HCT116 (cell line): ENCODE measurements around the gene ANGPTL1. TPM values are rescaled to one million over a fixed set of nuclear protein-coding genes. Genes with fewer than 3 reads are reported as not detected.

Experiments used
- ATAC-seq: fragments of 200-7000 bp; cut with Tn5 transposase; 2 replicates; pipeline ENCODE4 v1.9.1; 2020; ENCODE audit warnings: mild to moderate bottlenecking, moderate library complexity
- BruUV-seq: library from RNA; stranded (reverse); fragments of 400-500 nt; replicated peaks from 2 replicates; lab custom pipeline; 2021; lab: Mats Ljungman, UMichigan
- CTCF ChIA-PET: fragments of 300-600 bp; sonication (Branson Sonifier 250); formaldehyde crosslinking; loops from one replicate; lab custom pipeline; 2021; ENCODE audit warnings: antibody characterized with exemption; lab: Charles Lee
- POLR2A ChIA-PET: fragments of 300-600, 350-600 bp; sonication (Branson Sonifier 250); formaldehyde crosslinking; loops from one replicate; lab custom pipeline; 2021; ENCODE audit warnings: antibody characterized with exemption; lab: Charles Lee
- RAD21 ChIA-PET, 2 experiments: fragments of 300-600 bp; sonication (Branson Sonifier 250); formaldehyde crosslinking; loops; one replicate each; lab custom pipeline; 2023; ENCODE audit warnings: low total read pairs in 2 of 2; ENCODE audit not compliant: uncharacterized antibody in 2 of 2, unreplicated experiment in 2 of 2, low non-redundant PET in 1 of 2; lab: Charles Lee
- DNase-seq: peaks from one replicate; pipeline ENCODE4 v3.0.0-alpha.2; 2010; ENCODE audit warnings: low read depth, low spot score
- H2AFZ ChIP-seq: fragments of 200-600 bp; shearing (Covaris generic), sonication (generic); 2 replicates; pipeline ENCODE4 v1.6.1; 2017; ENCODE audit warnings: low read depth, mixed run types, mixed read lengths, antibody characterized with exemption, low read length; ENCODE audit not compliant: poor library complexity, severe bottlenecking
- H3K27ac ChIP-seq: 2 replicates; pipeline ENCODE4 v1.5.1; 2012; ENCODE audit warnings: low read depth, low read length
- H3K27me3 ChIP-seq: fragments of 200-600 bp; sonication (generic); 2 replicates; pipeline ENCODE4 v1.6.1; 2016; ENCODE audit warnings: mixed run types, low read length, mixed read lengths; ENCODE audit not compliant: insufficient read depth
- H3K36me3 ChIP-seq, 2 experiments: fragments of 200-500 bp in 1 of 2; fragments of 200-600 bp in 1 of 2; sonication (Bioruptor generic) in 1 of 2; sonication (generic) in 1 of 2; 2 replicates each; pipeline versions ENCODE4 v1.5.1 to v1.6.1; 2014 to 2016; ENCODE audit warnings: low read length in 2 of 2, inconsistent platforms in 1 of 2, mixed read lengths in 1 of 2, mixed run types in 1 of 2; ENCODE audit not compliant: insufficient read depth in 2 of 2, control insufficient read depth in 1 of 2
- H3K4me1 ChIP-seq, 2 experiments: fragments of 200-600 bp in 1 of 2; sonication (generic) in 1 of 2; 2 replicates each; pipeline versions ENCODE4 v1.5.1 to v1.6.1; 2012 to 2017; ENCODE audit warnings: low read length in 2 of 2, inconsistent platforms in 1 of 2, mild to moderate bottlenecking in 1 of 2, mixed read lengths in 1 of 2, mixed run types in 1 of 2, moderate library complexity in 1 of 2; ENCODE audit not compliant: insufficient read depth in 2 of 2, control insufficient read depth in 1 of 2
- H3K4me2 ChIP-seq: fragments of 200-600 bp; sonication (generic); 2 replicates; pipeline ENCODE4 v1.6.1; 2017; ENCODE audit warnings: mixed run types, low read length, mixed read lengths
- H3K4me3 ChIP-seq, 2 experiments: fragments of 200-600 bp in 1 of 2; sonication (generic) in 1 of 2; replicated peaks in 1 of 2; 2 replicates each; pipeline ENCODE4 v1.5.1; 2011 to 2016; ENCODE audit warnings: low read length in 2 of 2, control low read depth in 1 of 2, low read depth in 1 of 2, mild to moderate bottlenecking in 1 of 2, mixed read lengths in 1 of 2, mixed run types in 1 of 2
- H3K79me2 ChIP-seq: fragments of 200-600 bp; sonication (generic); 2 replicates; pipeline ENCODE4 v1.6.1; 2017; ENCODE audit warnings: mild to moderate bottlenecking, mixed run types, low read length, moderate library complexity, mixed read lengths; ENCODE audit not compliant: insufficient read depth
- H3K9ac ChIP-seq: fragments of 200-600 bp; sonication (generic); 2 replicates; pipeline ENCODE4 v1.6.1; 2016; ENCODE audit warnings: low read length, mixed read lengths
- H3K9me2 ChIP-seq: fragments of 200-600 bp; sonication (generic), shearing (Covaris generic); 2 replicates; pipeline ENCODE4 v1.6.1; 2017; ENCODE audit warnings: mixed run types, mild to moderate bottlenecking, moderate library complexity; ENCODE audit not compliant: insufficient read depth
- H3K9me3 ChIP-seq, 2 experiments: fragments of 200-500 bp in 1 of 2; fragments of 200-600 bp in 1 of 2; sonication (Bioruptor generic) in 1 of 2; sonication (generic) in 1 of 2; 2 replicates each; pipeline ENCODE4 v1.6.1; 2014 to 2017; ENCODE audit warnings: low read length in 2 of 2, mixed read lengths in 2 of 2, inconsistent platforms in 1 of 2, low read depth in 1 of 2, mild to moderate bottlenecking in 1 of 2, mixed run types in 1 of 2, moderate library complexity in 1 of 2; ENCODE audit not compliant: control insufficient read depth in 1 of 2, insufficient read depth in 1 of 2
- H4K20me1 ChIP-seq: fragments of 200-600 bp; sonication (generic), shearing (Covaris generic); 2 replicates; pipeline ENCODE4 v1.6.1; 2017; ENCODE audit warnings: mixed run types, mild to moderate bottlenecking, moderate library complexity; ENCODE audit not compliant: insufficient read depth
- CBX3 ChIP-seq: IDR thresholded peaks from 2 replicates; pipeline ENCODE4 v1.6.1; 2012; ENCODE audit warnings: low read depth
- CEBPB ChIP-seq: IDR thresholded peaks from 2 replicates; pipeline ENCODE4 v1.6.1; 2012; ENCODE audit warnings: low read depth
- ELF1 ChIP-seq: IDR thresholded peaks from 2 replicates; pipeline ENCODE4 v1.6.1; 2012; ENCODE audit warnings: low read depth, borderline replicate concordance
- EZH2phosphoT487 ChIP-seq: fragments of 200-600 bp; IDR thresholded peaks from 2 replicates; pipeline ENCODE4 v1.6.1; 2018; ENCODE audit warnings: antibody characterized with exemption, borderline replicate concordance
- JUND ChIP-seq: IDR thresholded peaks from 2 replicates; pipeline ENCODE4 v1.6.1; 2012
- POLR2A ChIP-seq: IDR thresholded peaks from 2 replicates; pipeline ENCODE4 v1.7.0; 2011; ENCODE audit warnings: borderline replicate concordance; ENCODE audit not compliant: insufficient read depth, insufficient read length; ENCODE audit errors: extremely low read depth
- POLR2AphosphoS5 ChIP-seq: IDR thresholded peaks from 2 replicates; pipeline ENCODE4 v1.6.1; 2011; ENCODE audit warnings: mild to moderate bottlenecking, low read depth, low read length, moderate library complexity
- RAD21 ChIP-seq: IDR thresholded peaks from 2 replicates; pipeline ENCODE4 v1.6.1; 2012; ENCODE audit warnings: low read depth, mild to moderate bottlenecking
- SIN3A ChIP-seq: IDR thresholded peaks from 2 replicates; pipeline ENCODE4 v1.6.1; 2012; ENCODE audit warnings: low read depth
- SP1 ChIP-seq: IDR thresholded peaks from 2 replicates; pipeline ENCODE4 v1.6.1; 2012; ENCODE audit warnings: low read depth
- SRF ChIP-seq: IDR thresholded peaks from 2 replicates; pipeline ENCODE4 v1.6.1; 2012; ENCODE audit warnings: low read depth
- YY1 ChIP-seq: IDR thresholded peaks from 2 replicates; pipeline ENCODE4 v1.6.1; 2011; ENCODE audit warnings: low read length, low read depth, moderate library complexity, mild to moderate bottlenecking; ENCODE audit not compliant: insufficient replicate concordance; ENCODE audit errors: extremely low read depth
- ZNF274 ChIP-seq: fragments of 200-500 bp; sonication (Bioruptor generic); IDR thresholded peaks from 2 replicates; pipeline ENCODE4 v1.6.1; 2014; ENCODE audit warnings: mild to moderate bottlenecking, low read depth, low read length, inconsistent platforms
- intact Hi-C: fragments of 100-400 bp; cut with micrococcal nuclease; formaldehyde crosslinking; loops from 2 replicates; pipeline ENCODE4 v1.10.0; 2022
- total RNA-seq: library from RNA; stranded (reverse); gene quantifications from one replicate; pipeline ENCODE4 v1.2.1, GENCODE V29; 2021; ENCODE audit not compliant: unreplicated experiment
- TF ChIP-seq, protein P1 (sequence below), 3 experiments: fragments of 200-600 bp in 1 of 3; sonication (generic) in 1 of 3; IDR thresholded peaks in 2 of 3; conservative IDR thresholded peaks in 1 of 3; 2 replicates each; pipeline ENCODE4 v1.5.1; 2012 to 2017; ENCODE audit warnings: low read depth in 2 of 3, low read length in 2 of 3, antibody characterized with exemption in 1 of 3, borderline replicate concordance in 1 of 3, control low read depth in 1 of 3, mild to moderate bottlenecking in 1 of 3, mixed read lengths in 1 of 3, mixed run types in 1 of 3, moderate library complexity in 1 of 3; ENCODE audit not compliant: insufficient read depth in 1 of 3
- TF ChIP-seq, protein P2 (sequence below): IDR thresholded peaks from 2 replicates; pipeline ENCODE4 v1.6.1; 2012
- TF ChIP-seq, protein P3 (sequence below): IDR thresholded peaks from 2 replicates; pipeline ENCODE4 v1.6.1; 2012
- TF ChIP-seq, protein P4 (sequence below): IDR thresholded peaks from 2 replicates; pipeline ENCODE4 v1.6.1; 2011; ENCODE audit warnings: mild to moderate bottlenecking, low read length, moderate library complexity; ENCODE audit not compliant: insufficient replicate concordance; ENCODE audit errors: extremely low read depth
- TF ChIP-seq, protein P5 (sequence below): IDR thresholded peaks from 2 replicates; pipeline ENCODE4 v1.6.1; 2012; ENCODE audit warnings: low read depth

Gene ANGPTL1
- total RNA-seq, 1 experiment from 2014 or later = 0.34 TPM

DNA sequence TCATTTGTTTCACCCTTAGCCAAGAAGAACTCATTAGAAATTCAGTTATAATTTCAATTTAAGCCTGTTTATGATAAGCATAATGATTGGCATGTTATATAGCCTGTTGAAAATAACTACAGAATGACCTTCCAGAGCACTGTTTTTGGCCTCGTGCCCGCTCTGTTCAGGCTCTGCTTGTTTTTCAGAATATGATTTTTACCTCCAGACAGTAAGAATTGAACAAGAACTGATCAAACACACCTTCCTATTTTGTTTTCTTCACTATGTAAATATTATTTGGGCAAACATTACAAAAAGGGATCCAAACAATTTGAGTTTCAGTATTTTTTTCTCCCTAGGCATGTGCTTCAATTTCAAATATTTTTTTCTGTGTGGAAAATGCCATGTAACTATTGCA lies 48.1 kb upstream of the ANGPTL1 start:
- H3K4me3 ChIP-seq = no peak overlapping the region
- H2AFZ ChIP-seq = no peak overlapping the region
- no peaks in the 10 kb centered on the region for H3K9me3 ChIP-seq
- H3K9ac ChIP-seq = no peak overlapping the region
- ATAC-seq = no peak
- intact Hi-C loops = no loop called here
- no peak for TF ChIP-seq SP1
- TF ChIP-seq, protein P1, sequence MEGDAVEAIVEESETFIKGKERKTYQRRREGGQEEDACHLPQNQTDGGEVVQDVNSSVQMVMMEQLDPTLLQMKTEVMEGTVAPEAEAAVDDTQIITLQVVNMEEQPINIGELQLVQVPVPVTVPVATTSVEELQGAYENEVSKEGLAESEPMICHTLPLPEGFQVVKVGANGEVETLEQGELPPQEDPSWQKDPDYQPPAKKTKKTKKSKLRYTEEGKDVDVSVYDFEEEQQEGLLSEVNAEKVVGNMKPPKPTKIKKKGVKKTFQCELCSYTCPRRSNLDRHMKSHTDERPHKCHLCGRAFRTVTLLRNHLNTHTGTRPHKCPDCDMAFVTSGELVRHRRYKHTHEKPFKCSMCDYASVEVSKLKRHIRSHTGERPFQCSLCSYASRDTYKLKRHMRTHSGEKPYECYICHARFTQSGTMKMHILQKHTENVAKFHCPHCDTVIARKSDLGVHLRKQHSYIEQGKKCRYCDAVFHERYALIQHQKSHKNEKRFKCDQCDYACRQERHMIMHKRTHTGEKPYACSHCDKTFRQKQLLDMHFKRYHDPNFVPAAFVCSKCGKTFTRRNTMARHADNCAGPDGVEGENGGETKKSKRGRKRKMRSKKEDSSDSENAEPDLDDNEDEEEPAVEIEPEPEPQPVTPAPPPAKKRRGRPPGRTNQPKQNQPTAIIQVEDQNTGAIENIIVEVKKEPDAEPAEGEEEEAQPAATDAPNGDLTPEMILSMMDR (IDR thresholded peaks at IDR 0.05 in 2 of 3, conservative IDR thresholded peaks at IDR 0.05 in 1 of 3; ENCODE audit: borderline replicate concordance in 1 of 3, insufficient read depth in 1 of 3, low read depth in 2 of 3, low read length in 2 of 3) = no peak
- no peak for TF ChIP-seq SIN3A
- no peak for TF ChIP-seq POLR2A
- no peak for TF ChIP-seq JUND
- no peak for TF ChIP-seq SRF
- no peak for TF ChIP-seq POLR2AphosphoS5
- TF ChIP-seq CBX3 = no peak
- no peak for TF ChIP-seq EZH2phosphoT487
- no peak for TF ChIP-seq RAD21
- no peak for TF ChIP-seq CEBPB
- TF ChIP-seq, protein P2, sequence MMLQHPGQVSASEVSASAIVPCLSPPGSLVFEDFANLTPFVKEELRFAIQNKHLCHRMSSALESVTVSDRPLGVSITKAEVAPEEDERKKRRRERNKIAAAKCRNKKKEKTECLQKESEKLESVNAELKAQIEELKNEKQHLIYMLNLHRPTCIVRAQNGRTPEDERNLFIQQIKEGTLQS = no peak
- no peak for TF ChIP-seq ELF1
- TF ChIP-seq, protein P3, sequence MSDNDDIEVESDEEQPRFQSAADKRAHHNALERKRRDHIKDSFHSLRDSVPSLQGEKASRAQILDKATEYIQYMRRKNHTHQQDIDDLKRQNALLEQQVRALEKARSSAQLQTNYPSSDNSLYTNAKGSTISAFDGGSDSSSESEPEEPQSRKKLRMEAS = no peak
- TF ChIP-seq, protein P4, sequence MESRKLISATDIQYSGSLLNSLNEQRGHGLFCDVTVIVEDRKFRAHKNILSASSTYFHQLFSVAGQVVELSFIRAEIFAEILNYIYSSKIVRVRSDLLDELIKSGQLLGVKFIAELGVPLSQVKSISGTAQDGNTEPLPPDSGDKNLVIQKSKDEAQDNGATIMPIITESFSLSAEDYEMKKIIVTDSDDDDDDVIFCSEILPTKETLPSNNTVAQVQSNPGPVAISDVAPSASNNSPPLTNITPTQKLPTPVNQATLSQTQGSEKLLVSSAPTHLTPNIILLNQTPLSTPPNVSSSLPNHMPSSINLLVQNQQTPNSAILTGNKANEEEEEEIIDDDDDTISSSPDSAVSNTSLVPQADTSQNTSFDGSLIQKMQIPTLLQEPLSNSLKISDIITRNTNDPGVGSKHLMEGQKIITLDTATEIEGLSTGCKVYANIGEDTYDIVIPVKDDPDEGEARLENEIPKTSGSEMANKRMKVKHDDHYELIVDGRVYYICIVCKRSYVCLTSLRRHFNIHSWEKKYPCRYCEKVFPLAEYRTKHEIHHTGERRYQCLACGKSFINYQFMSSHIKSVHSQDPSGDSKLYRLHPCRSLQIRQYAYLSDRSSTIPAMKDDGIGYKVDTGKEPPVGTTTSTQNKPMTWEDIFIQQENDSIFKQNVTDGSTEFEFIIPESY = no peak
- TF ChIP-seq, protein P5, sequence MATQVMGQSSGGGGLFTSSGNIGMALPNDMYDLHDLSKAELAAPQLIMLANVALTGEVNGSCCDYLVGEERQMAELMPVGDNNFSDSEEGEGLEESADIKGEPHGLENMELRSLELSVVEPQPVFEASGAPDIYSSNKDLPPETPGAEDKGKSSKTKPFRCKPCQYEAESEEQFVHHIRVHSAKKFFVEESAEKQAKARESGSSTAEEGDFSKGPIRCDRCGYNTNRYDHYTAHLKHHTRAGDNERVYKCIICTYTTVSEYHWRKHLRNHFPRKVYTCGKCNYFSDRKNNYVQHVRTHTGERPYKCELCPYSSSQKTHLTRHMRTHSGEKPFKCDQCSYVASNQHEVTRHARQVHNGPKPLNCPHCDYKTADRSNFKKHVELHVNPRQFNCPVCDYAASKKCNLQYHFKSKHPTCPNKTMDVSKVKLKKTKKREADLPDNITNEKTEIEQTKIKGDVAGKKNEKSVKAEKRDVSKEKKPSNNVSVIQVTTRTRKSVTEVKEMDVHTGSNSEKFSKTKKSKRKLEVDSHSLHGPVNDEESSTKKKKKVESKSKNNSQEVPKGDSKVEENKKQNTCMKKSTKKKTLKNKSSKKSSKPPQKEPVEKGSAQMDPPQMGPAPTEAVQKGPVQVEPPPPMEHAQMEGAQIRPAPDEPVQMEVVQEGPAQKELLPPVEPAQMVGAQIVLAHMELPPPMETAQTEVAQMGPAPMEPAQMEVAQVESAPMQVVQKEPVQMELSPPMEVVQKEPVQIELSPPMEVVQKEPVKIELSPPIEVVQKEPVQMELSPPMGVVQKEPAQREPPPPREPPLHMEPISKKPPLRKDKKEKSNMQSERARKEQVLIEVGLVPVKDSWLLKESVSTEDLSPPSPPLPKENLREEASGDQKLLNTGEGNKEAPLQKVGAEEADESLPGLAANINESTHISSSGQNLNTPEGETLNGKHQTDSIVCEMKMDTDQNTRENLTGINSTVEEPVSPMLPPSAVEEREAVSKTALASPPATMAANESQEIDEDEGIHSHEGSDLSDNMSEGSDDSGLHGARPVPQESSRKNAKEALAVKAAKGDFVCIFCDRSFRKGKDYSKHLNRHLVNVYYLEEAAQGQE = no peak
- TF ChIP-seq YY1 = no peak
- no peak for TF ChIP-seq ZNF274
- TF ChIP-seq, all 23 proteins: peak for 0
- Histone ChIP-seq H3K4me1 (no peaks in the 10 kb centered on the region), H3K27ac (no peak overlapping the region), H3K9me2 (no peaks in the 10 kb centered on the region), H3K27me3 (no peaks in the 10 kb centered on the region), H4K20me1 (no peaks in the 10 kb centered on the region), H3K4me2 (no peak overlapping the region), H3K79me2 (no peaks in the 10 kb centered on the region), H3K36me3 (no peaks in the 10 kb centered on the region)
- ChIA-PET CTCF (no interaction called here), POLR2A (no interaction called here), RAD21 (no interaction called here)
- no TSS peak for BruUV-seq
- DNase-seq = no peak
